GM12878 (cell line): ENCODE measurements around the gene OPCML. TPM values are rescaled to one million over a fixed set of nuclear protein-coding genes. Genes with fewer than 3 reads are reported as not detected.

Experiments
- ATAC-seq: fragments of 200-7000 bp; cut with Tn5 transposase; 3 replicates; pipeline ENCODE4 v1.9.1; 2020; ENCODE audit warnings: mild to moderate bottlenecking, moderate library complexity
- BruUV-seq: library from RNA; stranded (reverse); fragments of 400-500 nt; replicated peaks from 2 replicates; lab custom pipeline; 2021; lab: Mats Ljungman, UMichigan
- CTCF ChIA-PET: fragments of 300-600 bp; sonication (Branson Sonifier 250); formaldehyde crosslinking; extraction: SDS; loops from one replicate; lab custom pipeline; 2021; ENCODE audit warnings: inconsistent platforms; lab: Yijun Ruan, JAX
- POLR2A ChIA-PET: fragments of 350-600 bp; formaldehyde crosslinking; extraction: SDS; loops from one replicate; lab custom pipeline; 2021; ENCODE audit warnings: inconsistent platforms; lab: Charles Lee
- RAD21 ChIA-PET: fragments of 300-600 bp; sonication (Branson Sonifier 250); formaldehyde crosslinking; loops from one replicate; lab custom pipeline; 2023; ENCODE audit warnings: antibody characterized with exemption; ENCODE audit not compliant: unreplicated experiment; lab: Charles Lee
- SMC1A ChIA-PET: fragments of 300-600 bp; sonication (Branson Sonifier 250); formaldehyde crosslinking; loops from one replicate; lab custom pipeline; 2023; ENCODE audit not compliant: unreplicated experiment, uncharacterized antibody; lab: Charles Lee
- DNase-seq: peaks from one replicate; pipeline ENCODE4 v3.0.0-alpha.2; 2011; ENCODE audit warnings: low read depth, low spot score
- FAIRE-seq: peaks from 3 replicates; lab custom pipeline; 2011; peaks lifted over from hg19 to GRCh38; lab: Jason Lieb, UNC
- H2AFZ ChIP-seq: 2 replicates; pipeline ENCODE4 v1.6.0; 2011; ENCODE audit warnings: low read depth, low read length, control low read depth; ENCODE audit not compliant: control insufficient read depth
- H3K27ac ChIP-seq: 2 replicates; pipeline ENCODE4 v1.5.1; 2011; ENCODE audit warnings: control low read depth; ENCODE audit not compliant: control insufficient read depth, insufficient read depth
- H3K27me3 ChIP-seq, 2 experiments: replicated peaks in 1 of 2; 2 replicates each; pipeline versions ENCODE4 v1.6.0 to v1.6.1; 2011; ENCODE audit warnings: low read length in 1 of 2; ENCODE audit not compliant: control insufficient read depth in 2 of 2, insufficient read depth in 2 of 2
- H3K36me3 ChIP-seq, 2 experiments: 2 replicates each; pipeline ENCODE4 v1.5.1; 2011; ENCODE audit warnings: low read length in 1 of 2; ENCODE audit not compliant: control insufficient read depth in 2 of 2, insufficient read depth in 2 of 2
- H3K4me1 ChIP-seq: 2 replicates; pipeline ENCODE4 v1.6.1; 2011; ENCODE audit warnings: mild to moderate bottlenecking, low read length, moderate library complexity, mixed read lengths; ENCODE audit not compliant: control insufficient read depth, insufficient read depth
- H3K4me2 ChIP-seq: 2 replicates; pipeline ENCODE4 v1.6.0; 2011; ENCODE audit warnings: control low read depth; ENCODE audit not compliant: control insufficient read depth, insufficient read depth
- H3K4me3 ChIP-seq: fragments of 200-600 bp; sonication (generic); 2 replicates; pipeline ENCODE4 v1.5.1; 2016
- H3K79me2 ChIP-seq: 2 replicates; pipeline ENCODE4 v1.6.0; 2011; ENCODE audit warnings: low read length; ENCODE audit not compliant: control insufficient read depth, insufficient read depth
- H3K9ac ChIP-seq: 2 replicates; pipeline ENCODE4 v1.8.0; 2011; ENCODE audit warnings: low read length, control low read depth, mixed read lengths; ENCODE audit not compliant: control insufficient read depth, insufficient read depth
- H3K9me3 ChIP-seq: replicated peaks from 3 replicates; pipeline ENCODE4 v1.5.1; 2011; ENCODE audit warnings: mild to moderate bottlenecking, low read length; ENCODE audit not compliant: control insufficient read depth, insufficient read depth
- H4K20me1 ChIP-seq: 2 replicates; pipeline ENCODE4 v1.6.0; 2011; ENCODE audit not compliant: control insufficient read depth, insufficient read depth
- FOS ChIP-seq: IDR thresholded peaks from 3 replicates; pipeline ENCODE4 v1.6.1; 2011; ENCODE audit warnings: borderline replicate concordance; ENCODE audit not compliant: insufficient read length; ENCODE audit errors: extremely low read depth
- HCFC1 ChIP-seq: fragments of 150-350 bp; IDR thresholded peaks from 2 replicates; pipeline ENCODE4 v1.6.1; 2014; ENCODE audit warnings: low read length
- IKZF1 ChIP-seq: fragments of 450-650 bp; conservative IDR thresholded peaks from 2 replicates; pipeline ENCODE4 v1.6.1; 2017; ENCODE audit warnings: antibody characterized with exemption, mild to moderate bottlenecking
- IKZF2 ChIP-seq, 2 experiments: fragments of 450-650 bp; IDR thresholded peaks; 2 replicates each; pipeline ENCODE4 v1.6.1; 2017; ENCODE audit warnings: mild to moderate bottlenecking in 2 of 2, moderate library complexity in 2 of 2
- JUND ChIP-seq: IDR thresholded peaks from 2 replicates; pipeline ENCODE4 v1.6.1; 2012; ENCODE audit warnings: low read depth, mild to moderate bottlenecking, low read length, improper control_type of control experiment, moderate library complexity
- MAX ChIP-seq: IDR thresholded peaks from 2 replicates; pipeline ENCODE4 v1.6.1; 2012; ENCODE audit warnings: low read depth, low read length, improper control_type of control experiment
- MEF2B ChIP-seq: fragments of 450-650 bp; IDR thresholded peaks from 2 replicates; pipeline ENCODE4 v1.6.1; 2018; ENCODE audit warnings: mild to moderate bottlenecking, moderate library complexity; ENCODE audit not compliant: partially characterized antibody, poor library complexity, severe bottlenecking
- MLLT1 ChIP-seq: fragments of 450-650 bp; IDR thresholded peaks from 2 replicates; pipeline ENCODE4 v1.6.1; 2016; ENCODE audit warnings: mild to moderate bottlenecking
- NR2F1 ChIP-seq: fragments of 450-650 bp; conservative IDR thresholded peaks from 2 replicates; pipeline ENCODE4 v1.6.1; 2017; ENCODE audit warnings: mild to moderate bottlenecking
- NRF1 ChIP-seq: conservative IDR thresholded peaks from 2 replicates; pipeline ENCODE4 v1.6.1; 2011; ENCODE audit warnings: mild to moderate bottlenecking, low read depth, low read length, improper control_type of control experiment
- PAX8 ChIP-seq: fragments of 450-650 bp; IDR thresholded peaks from 2 replicates; pipeline ENCODE4 v1.6.1; 2017; ENCODE audit warnings: mild to moderate bottlenecking, moderate library complexity
- RUNX3 ChIP-seq: IDR thresholded peaks from 2 replicates; pipeline ENCODE4 v1.6.1; 2012; ENCODE audit warnings: low read length, inconsistent platforms
- SMC3 ChIP-seq: IDR thresholded peaks from 2 replicates; pipeline ENCODE4 v1.6.1; 2011; ENCODE audit warnings: low read length, improper control_type of control experiment, borderline replicate concordance
- SP1 ChIP-seq: IDR thresholded peaks from one replicate; pipeline ENCODE4 v1.6.1; 2011; ENCODE audit warnings: low read depth, low read length
- TBL1XR1 ChIP-seq: IDR thresholded peaks from 2 replicates; pipeline ENCODE4 v1.6.1; 2012; ENCODE audit warnings: low read depth, low read length, improper control_type of control experiment
- TCF12 ChIP-seq: IDR thresholded peaks from 2 replicates; pipeline ENCODE4 v1.6.1; 2011; ENCODE audit warnings: low read depth, mild to moderate bottlenecking, low read length
- WRNIP1 ChIP-seq: IDR thresholded peaks from 2 replicates; pipeline ENCODE4 v1.6.1; 2011; ENCODE audit warnings: low read depth, low read length, improper control_type of control experiment, borderline replicate concordance
- WGBS: methylation state at CpG from one replicate; pipeline ENCODE4 v1.1.6; 2016; ENCODE audit warnings: low lambda C conversion rate; ENCODE audit not compliant: insufficient replicate concordance, insufficient coverage; ENCODE audit errors: missing lambda C conversion rate; 5-methylcytosine and 5-hydroxymethylcytosine counted together
- in situ Hi-C: fragments of 300-500 bp; cut with MboI; formaldehyde crosslinking; loops from 9 replicates; pipeline ENCODE4 v1.14.3; 2018; ENCODE audit warnings: mixed read lengths
- intact Hi-C: fragments of 100-400 bp; cut with micrococcal nuclease; formaldehyde crosslinking; loops from one replicate; pipeline ENCODE4 v1.14.2; 2022; ENCODE audit not compliant: unreplicated experiment
- polyA plus RNA-seq, 11 experiments: library from polyadenylated mRNA; depleted of rRNA in 4 of 11; unstranded in 6 of 11; stranded (reverse) in 5 of 11; fragments of >200 nt; fragmentation: Nextera tagmentation in 4 of 11; fragmentation: Illumina TruSeq in 1 of 11; extraction: Ambion mirVana in 4 of 11; extraction: Trizol in 1 of 11; gene quantifications; 1 replicate in 1 of 11; 2 replicates in 10 of 11; pipeline versions ENCODE4 v1.2.1 to v1.2.3, GENCODE V29; 2011 to 2016; ENCODE audit warnings: inconsistent platforms in 2 of 11, missing spikeins in 2 of 11, low read depth in 1 of 11
- total RNA-seq, 4 experiments: library from RNA; depleted of rRNA in 3 of 4; stranded (reverse); fragments of >200 nt in 3 of 4; fragmentation: Illumina TruSeq in 1 of 4; extraction: Trizol in 1 of 4; gene quantifications; 2 replicates each; pipeline versions ENCODE4 v1.2.1 to v1.2.3, GENCODE V29; 2013 to 2021

Gene OPCML
- total and polyA plus RNA-seq, 10 of the 15 experiments (the other 5 are each of a cell fraction or from before 2014, with no cell fraction given) = 0.84 TPM; not detected in 9

- BruUV-seq = no TSS peak
- FAIRE-seq (no peak), ATAC-seq (no peak), DNase-seq (no peak)
- H3K9me3 ChIP-seq = no peaks in the 10 kb centered on the region; the same call in 2 of the 3 replicates
- H3K4me2 ChIP-seq = no peak overlapping the region
- ChIA-PET CTCF (no interaction called here), RAD21 (no interaction called here), SMC1A (no interaction called here), POLR2A (no interaction called here)
- H3K4me3 ChIP-seq = no peak overlapping the region
- H3K27me3 ChIP-seq = peaks cover 6 to 8% of the 10 kb centered on the region in 2 experiments; a peak in 3 of 4 replicates
- no peaks in the 10 kb centered on the region for H4K20me1 ChIP-seq
- intact Hi-C loops = no loop called here
- no peak overlapping the region for H3K27ac ChIP-seq
- H2AFZ ChIP-seq = no peak overlapping the region
- H3K79me2 ChIP-seq = no peaks in the 10 kb centered on the region
- in situ Hi-C loops = no loop called here
- no peak overlapping the region for H3K9ac ChIP-seq
- no peaks in the 10 kb centered on the region for H3K4me1 ChIP-seq
- 12% methylated on average over 6 of the region's 6 CpGs for WGBS
- no peaks in the 10 kb centered on the region for H3K36me3 ChIP-seq
- no peak for TF ChIP-seq RUNX3
- TF ChIP-seq IKZF2 (IDR thresholded peaks at IDR 0.05) = no peak
- TF ChIP-seq WRNIP1 = no peak
- TF ChIP-seq JUND = no peak
These were observed 904 bp upstream of the OPCML start for GRCh38 chr11:133533205-133533604.

- Histone ChIP-seq H3K36me3 (no peaks in the 10 kb centered on the region), H3K9me3 (no peaks in the 10 kb centered on the region; the same call in 2 of the 3 replicates), H3K4me2 (no peak overlapping the region), H3K27me3 (peaks cover 6 to 8% of the 10 kb centered on the region in 2 experiments; a peak in 3 of 4 replicates), H3K9ac (no peak overlapping the region), H2AFZ (no peak overlapping the region), H3K4me3 (no peak overlapping the region), H4K20me1 (no peaks in the 10 kb centered on the region), H3K27ac (no peak overlapping the region), H3K4me1 (no peaks in the 10 kb centered on the region), H3K79me2 (no peaks in the 10 kb centered on the region)
- no TSS peak for BruUV-seq
- RAD21 ChIA-PET = no interaction called here
- POLR2A ChIA-PET = interaction anchor here (0.7 kb wide), 1 partner anchor 22 kb away, joined by 5 read pairs; no protein-coding TSS in a partner anchor
- FAIRE-seq = no peak
- SMC1A ChIA-PET = no interaction called here
- in situ Hi-C loops (no loop called here), intact Hi-C loops (no loop called here)
- WGBS = 9% methylated on average over 5 of the region's 6 CpGs
- CTCF ChIA-PET = no interaction called here
- ATAC-seq = no peak
- no peak for DNase-seq
- TF ChIP-seq MAX (no peak), IKZF1 (no peak), TBL1XR1 (no peak), PAX8 (no peak), NRF1 (no peak), HCFC1 (no peak), MLLT1 (no peak), SP1 (no peak), TCF12 (no peak), NR2F1 (no peak), FOS (no peak), MEF2B (no peak), SMC3 (no peak)
These were observed 843 bp downstream of the OPCML start for GRCh38 chr11:133531458-133531857.
